ENCODE measurements around the gene GPD2.

Gene GPD2

GRCh38 chr2:156541229-156541628 lies 105.0 kb downstream of the GPD2 start:
- TF ChIP-seq CTCF (IDR thresholded peaks at IDR 0.05), result no peak

- no peak for TF ChIP-seq CTCF (IDR thresholded peaks at IDR 0.05)
These were observed 105.5 kb downstream of the GPD2 start for GRCh38 chr2:156541706-156542105.

GRCh38 chr2:156548413-156548812 lies 112.2 kb downstream of the GPD2 start:
- no peak for TF ChIP-seq CTCF (IDR thresholded peaks at IDR 0.05)

GRCh38 chr2:156553714-156554442 lies 117.7 kb downstream of the GPD2 start:
- TF ChIP-seq CTCF (IDR thresholded peaks at IDR 0.05), result no peak

GRCh38 chr2:156561326-156561725 lies 125.1 kb downstream of the GPD2 start:
- TF ChIP-seq CTCF (IDR thresholded peaks at IDR 0.05), result no peak

GRCh38 chr2:156562124-156562523 lies 125.9 kb downstream of the GPD2 start:
- TF ChIP-seq CTCF (IDR thresholded peaks at IDR 0.05), result no peak

- no peak for TF ChIP-seq CTCF (IDR thresholded peaks at IDR 0.05)
These were observed 128.0 kb downstream of the GPD2 start for GRCh38 chr2:156563994-156564753.
